ENCODE data around the gene SND1.

Gene SND1

DNA sequence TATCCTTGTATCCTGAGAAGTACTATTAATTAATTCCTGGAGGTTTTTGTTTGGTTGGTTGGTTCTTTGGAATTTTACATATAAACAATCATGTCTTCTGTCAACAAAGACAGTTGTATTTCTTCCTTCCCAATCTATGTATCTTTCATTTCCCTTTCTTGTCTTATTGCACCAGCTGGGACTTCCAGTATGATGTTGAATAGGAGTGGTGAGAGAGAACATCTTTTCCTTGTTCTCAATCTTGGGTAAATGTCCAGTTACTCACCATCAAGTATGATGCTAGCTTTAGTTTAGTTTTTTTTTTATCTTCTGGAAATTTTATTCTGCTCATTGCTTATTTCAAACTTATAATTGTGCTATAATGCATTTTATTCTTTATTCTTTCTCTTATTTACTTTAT lies 26.7 kb upstream of the SND1 start:
- no peaks in the 10 kb centered on the region for H3K79me2 ChIP-seq (ENCODE audit: insufficient read depth, low read length)
- no peak overlapping the region for H3K4me2 ChIP-seq (ENCODE audit: low read length)
- no peaks in the 10 kb centered on the region for H3K27me3 ChIP-seq (ENCODE audit: insufficient read depth, low read length)
- 0 out of 2 replicates have a peak, but pooled peaks cover 4% of the 10 kb centered on the region for H3K9me2 ChIP-seq (ENCODE audit: low read depth, low read length)
- no peaks in the 10 kb centered on the region for H3F3A ChIP-seq (ENCODE audit: insufficient read depth, low read length)
- no peaks in the 10 kb centered on the region for H3K4me1 ChIP-seq (ENCODE audit: insufficient read depth, low read length, severe bottlenecking)
- H3K36me3 ChIP-seq (ENCODE audit: insufficient read depth, low read length): no peaks in the 10 kb centered on the region
- TF ChIP-seq, protein P1, sequence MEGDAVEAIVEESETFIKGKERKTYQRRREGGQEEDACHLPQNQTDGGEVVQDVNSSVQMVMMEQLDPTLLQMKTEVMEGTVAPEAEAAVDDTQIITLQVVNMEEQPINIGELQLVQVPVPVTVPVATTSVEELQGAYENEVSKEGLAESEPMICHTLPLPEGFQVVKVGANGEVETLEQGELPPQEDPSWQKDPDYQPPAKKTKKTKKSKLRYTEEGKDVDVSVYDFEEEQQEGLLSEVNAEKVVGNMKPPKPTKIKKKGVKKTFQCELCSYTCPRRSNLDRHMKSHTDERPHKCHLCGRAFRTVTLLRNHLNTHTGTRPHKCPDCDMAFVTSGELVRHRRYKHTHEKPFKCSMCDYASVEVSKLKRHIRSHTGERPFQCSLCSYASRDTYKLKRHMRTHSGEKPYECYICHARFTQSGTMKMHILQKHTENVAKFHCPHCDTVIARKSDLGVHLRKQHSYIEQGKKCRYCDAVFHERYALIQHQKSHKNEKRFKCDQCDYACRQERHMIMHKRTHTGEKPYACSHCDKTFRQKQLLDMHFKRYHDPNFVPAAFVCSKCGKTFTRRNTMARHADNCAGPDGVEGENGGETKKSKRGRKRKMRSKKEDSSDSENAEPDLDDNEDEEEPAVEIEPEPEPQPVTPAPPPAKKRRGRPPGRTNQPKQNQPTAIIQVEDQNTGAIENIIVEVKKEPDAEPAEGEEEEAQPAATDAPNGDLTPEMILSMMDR (IDR thresholded peaks at IDR 0.05; ENCODE audit: low read length): no peak
- no peak for TF ChIP-seq EZH2 (IDR thresholded peaks at IDR 0.05; ENCODE audit: borderline replicate concordance, low read length)
- H2AFZ ChIP-seq (ENCODE audit: low read length): no peak overlapping the region
- no peaks in the 10 kb centered on the region for H4K20me1 ChIP-seq (ENCODE audit: insufficient read depth, low read length)
- 0 out of 2 replicates have a peak, but pooled peaks cover 3% of the 10 kb centered on the region for H3K9me3 ChIP-seq (ENCODE audit: low read length)
- no peak overlapping the region for H3K4me3 ChIP-seq (ENCODE audit: low read depth, low read length, poor library complexity, severe bottlenecking)
- H3K27ac ChIP-seq (ENCODE audit: low read depth, low read length, poor library complexity, severe bottlenecking): no peak overlapping the region
- no peak overlapping the region for H3K9ac ChIP-seq (ENCODE audit: low read length)

DNA sequence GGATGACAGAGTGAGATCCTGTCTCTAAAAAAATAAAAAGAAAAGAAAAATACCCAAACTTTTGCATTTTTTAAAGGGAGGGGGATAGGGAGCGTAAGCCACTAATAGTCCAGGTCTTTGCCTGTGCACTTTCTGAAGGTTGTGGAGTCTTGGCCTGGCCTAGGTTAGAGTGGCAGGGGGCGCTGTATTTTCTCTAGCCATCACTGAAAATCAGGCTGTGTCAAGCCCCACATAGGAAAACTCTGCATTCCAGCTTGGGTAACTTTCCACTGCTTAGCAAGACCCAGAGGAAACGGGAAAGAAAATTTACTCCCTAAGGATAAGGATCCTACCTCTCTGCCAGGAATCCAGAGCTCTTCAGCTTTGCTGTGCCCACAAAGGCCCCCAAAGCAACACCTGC lies 23.5 kb upstream of the SND1 start:
- TF ChIP-seq, protein P1 (IDR thresholded peaks at IDR 0.05; ENCODE audit: low read length): peak; percentile 67
- no peak for TF ChIP-seq EZH2 (IDR thresholded peaks at IDR 0.05; ENCODE audit: borderline replicate concordance, low read length)
- no peak overlapping the region for H3K27ac ChIP-seq (ENCODE audit: low read depth, low read length, poor library complexity, severe bottlenecking)
- no peaks in the 10 kb centered on the region for H3K4me1 ChIP-seq (ENCODE audit: insufficient read depth, low read length, severe bottlenecking)
- peaks cover 5% of the 10 kb centered on the region; the same call in 1 of the 2 replicates for H3K9me3 ChIP-seq (ENCODE audit: low read length)
- no peaks in the 10 kb centered on the region for H3K79me2 ChIP-seq (ENCODE audit: insufficient read depth, low read length)
- no peak overlapping the region for H3K4me3 ChIP-seq (ENCODE audit: low read depth, low read length, poor library complexity, severe bottlenecking)
- H3K27me3 ChIP-seq (ENCODE audit: insufficient read depth, low read length): no peaks in the 10 kb centered on the region; the same call in 1 of the 2 replicates
- H3K4me2 ChIP-seq (ENCODE audit: low read length): no peak overlapping the region
- H2AFZ ChIP-seq (ENCODE audit: low read length): no peak overlapping the region
- no peaks in the 10 kb centered on the region; the same call in 1 of the 2 replicates for H3K36me3 ChIP-seq (ENCODE audit: insufficient read depth, low read length)
- H3K9ac ChIP-seq (ENCODE audit: low read length): no peak overlapping the region
- H3K9me2 ChIP-seq (ENCODE audit: low read depth, low read length): 0 out of 2 replicates have a peak, but pooled peaks cover 4% of the 10 kb centered on the region
- H3F3A ChIP-seq (ENCODE audit: insufficient read depth, low read length): no peaks in the 10 kb centered on the region
- no peaks in the 10 kb centered on the region for H4K20me1 ChIP-seq (ENCODE audit: insufficient read depth, low read length)

DNA sequence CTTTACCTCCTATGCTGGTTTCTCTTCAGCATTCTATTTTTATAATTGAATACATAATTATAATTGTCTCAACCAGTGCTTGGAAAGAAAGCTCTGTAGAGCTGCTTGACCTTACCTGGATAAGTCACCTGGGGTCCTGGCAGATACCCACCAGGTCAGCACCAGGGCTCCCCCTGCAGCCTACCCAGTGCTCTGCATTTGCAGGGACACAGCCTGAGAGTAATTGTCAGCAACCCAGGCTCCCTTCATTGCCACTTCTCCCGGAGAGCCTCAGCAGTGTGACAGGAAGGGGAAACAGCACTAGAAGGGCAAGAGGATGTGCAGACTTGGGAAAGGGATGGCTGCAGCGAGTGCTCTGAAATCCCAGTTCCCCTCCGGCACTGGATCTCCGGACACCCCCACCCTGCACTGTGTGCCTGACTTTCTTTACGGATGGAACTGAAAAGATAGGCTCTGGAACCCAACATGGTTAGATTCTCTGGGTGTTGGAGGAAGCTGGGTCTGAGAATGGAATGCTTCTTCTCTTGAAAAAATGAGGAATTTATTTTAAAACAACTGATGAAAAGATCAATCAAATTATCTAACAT lies 22.6 kb upstream of the SND1 start:
- Histone ChIP-seq H3K4me2 (ENCODE audit: low read length) (no peak overlapping the region), H3F3A (ENCODE audit: insufficient read depth, low read length) (no peaks in the 10 kb centered on the region), H3K27ac (ENCODE audit: low read depth, low read length, poor library complexity, severe bottlenecking) (no peak overlapping the region), H3K4me3 (ENCODE audit: low read depth, low read length, poor library complexity, severe bottlenecking) (no peak overlapping the region), H3K4me1 (ENCODE audit: insufficient read depth, low read length, severe bottlenecking) (no peaks in the 10 kb centered on the region), H4K20me1 (ENCODE audit: insufficient read depth, low read length) (no peaks in the 10 kb centered on the region), H3K9me3 (ENCODE audit: low read length) (peaks cover 5% of the 10 kb centered on the region; the same call in 1 of the 2 replicates), H3K27me3 (ENCODE audit: insufficient read depth, low read length) (peaks cover under 1% of the 10 kb centered on the region; the same call in 1 of the 2 replicates), H2AFZ (ENCODE audit: low read length) (no peak overlapping the region), H3K36me3 (ENCODE audit: insufficient read depth, low read length) (no peaks in the 10 kb centered on the region; the same call in 1 of the 2 replicates), H3K9me2 (ENCODE audit: low read depth, low read length) (0 out of 2 replicates have a peak, but pooled peaks cover 4% of the 10 kb centered on the region), H3K79me2 (ENCODE audit: insufficient read depth, low read length) (no peaks in the 10 kb centered on the region), H3K9ac (ENCODE audit: low read length) (no peak overlapping the region)
- TF ChIP-seq, protein P1 (IDR thresholded peaks at IDR 0.05; ENCODE audit: low read length): peak; percentile 97
- TF ChIP-seq EZH2 (IDR thresholded peaks at IDR 0.05; ENCODE audit: borderline replicate concordance, low read length): no peak

Data from OCI-LY1 (cell line).